Measurements from ENCODE around the gene KRT82.

Gene KRT82

DNA sequence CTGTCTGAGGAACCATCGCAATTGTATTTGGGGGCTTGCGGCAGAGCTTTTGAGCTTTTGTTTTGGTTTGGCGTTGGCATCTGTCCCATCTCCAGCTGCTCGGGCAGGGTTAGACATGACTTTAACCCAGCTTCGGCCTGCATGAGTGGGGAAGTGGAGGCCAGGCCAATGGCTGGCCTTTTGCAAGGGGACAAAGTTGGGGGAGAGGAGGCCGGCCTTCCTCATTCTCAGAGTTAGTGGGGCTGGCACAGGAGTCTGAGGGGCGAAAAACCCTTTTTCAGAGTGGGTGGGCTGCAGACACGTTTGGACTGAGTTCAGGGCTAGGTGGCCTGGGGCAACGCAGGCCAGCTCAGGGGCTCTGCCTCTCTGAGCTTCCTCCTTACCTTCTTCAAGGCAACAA, 5.2 kb downstream of the KRT82 start:
- TF ChIP-seq, protein P1, sequence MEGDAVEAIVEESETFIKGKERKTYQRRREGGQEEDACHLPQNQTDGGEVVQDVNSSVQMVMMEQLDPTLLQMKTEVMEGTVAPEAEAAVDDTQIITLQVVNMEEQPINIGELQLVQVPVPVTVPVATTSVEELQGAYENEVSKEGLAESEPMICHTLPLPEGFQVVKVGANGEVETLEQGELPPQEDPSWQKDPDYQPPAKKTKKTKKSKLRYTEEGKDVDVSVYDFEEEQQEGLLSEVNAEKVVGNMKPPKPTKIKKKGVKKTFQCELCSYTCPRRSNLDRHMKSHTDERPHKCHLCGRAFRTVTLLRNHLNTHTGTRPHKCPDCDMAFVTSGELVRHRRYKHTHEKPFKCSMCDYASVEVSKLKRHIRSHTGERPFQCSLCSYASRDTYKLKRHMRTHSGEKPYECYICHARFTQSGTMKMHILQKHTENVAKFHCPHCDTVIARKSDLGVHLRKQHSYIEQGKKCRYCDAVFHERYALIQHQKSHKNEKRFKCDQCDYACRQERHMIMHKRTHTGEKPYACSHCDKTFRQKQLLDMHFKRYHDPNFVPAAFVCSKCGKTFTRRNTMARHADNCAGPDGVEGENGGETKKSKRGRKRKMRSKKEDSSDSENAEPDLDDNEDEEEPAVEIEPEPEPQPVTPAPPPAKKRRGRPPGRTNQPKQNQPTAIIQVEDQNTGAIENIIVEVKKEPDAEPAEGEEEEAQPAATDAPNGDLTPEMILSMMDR (IDR thresholded peaks at IDR 0.05; ENCODE audit: extremely low read depth, missing control alignments): no peak

GRCh38 chr12:52399756-52400155, 6.4 kb downstream of the KRT82 start:
- TF ChIP-seq, protein P1 (IDR thresholded peaks at IDR 0.05; ENCODE audit: extremely low read depth, missing control alignments): no peak
- no peak for DNase-seq (ENCODE audit: low spot score)

More for the DNA sequence above, 5.2 kb downstream of the KRT82 start:
- DNase-seq (ENCODE audit: low spot score): no peak

DNA sequence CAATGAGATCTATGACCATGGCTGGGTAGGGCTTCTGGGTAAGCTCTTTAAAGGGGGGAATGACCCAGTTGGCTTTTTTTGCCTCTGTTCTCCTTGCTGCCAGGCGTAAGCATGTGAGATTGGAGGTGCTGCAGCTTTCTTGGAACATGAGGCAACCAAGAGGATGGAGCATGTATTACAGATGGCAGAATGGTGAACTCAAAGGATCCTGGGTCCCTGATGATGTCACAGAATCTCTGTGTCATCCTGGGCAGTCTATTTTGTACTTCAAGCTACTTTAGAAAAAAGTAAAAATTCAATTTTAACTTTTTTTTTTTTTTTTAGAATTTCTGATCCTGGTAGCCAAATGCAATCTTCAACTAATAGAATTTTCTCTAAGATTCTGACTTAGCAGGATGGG, 8.0 kb downstream of the KRT82 start:
- no peak for DNase-seq (ENCODE audit: low spot score)
- TF ChIP-seq, protein P1 (IDR thresholded peaks at IDR 0.05; ENCODE audit: extremely low read depth, missing control alignments): no peak

DNA sequence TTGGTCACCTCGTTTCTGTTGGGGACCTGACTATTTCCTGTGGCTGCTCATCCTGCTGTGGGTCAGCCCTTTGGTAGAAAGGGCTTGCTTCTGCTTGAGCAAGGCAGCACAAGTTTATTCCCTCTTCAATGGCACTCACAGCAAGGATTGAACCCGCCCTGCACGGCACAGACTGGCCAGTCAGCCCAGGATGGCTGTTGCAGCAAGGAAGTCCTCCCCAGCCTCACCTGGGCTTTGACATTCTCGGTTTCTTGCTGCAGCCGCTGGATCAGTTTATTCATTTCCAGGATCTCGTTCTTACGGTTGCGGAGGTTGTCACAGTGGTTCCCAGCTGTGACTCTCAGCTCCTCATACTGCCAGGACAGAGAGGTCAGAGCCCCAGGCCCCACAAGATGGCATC, 9.5 kb downstream of the KRT82 start:
- DNase-seq (ENCODE audit: low spot score): no peak
- TF ChIP-seq, protein P1 (IDR thresholded peaks at IDR 0.05; ENCODE audit: extremely low read depth, missing control alignments): no peak

DNA sequence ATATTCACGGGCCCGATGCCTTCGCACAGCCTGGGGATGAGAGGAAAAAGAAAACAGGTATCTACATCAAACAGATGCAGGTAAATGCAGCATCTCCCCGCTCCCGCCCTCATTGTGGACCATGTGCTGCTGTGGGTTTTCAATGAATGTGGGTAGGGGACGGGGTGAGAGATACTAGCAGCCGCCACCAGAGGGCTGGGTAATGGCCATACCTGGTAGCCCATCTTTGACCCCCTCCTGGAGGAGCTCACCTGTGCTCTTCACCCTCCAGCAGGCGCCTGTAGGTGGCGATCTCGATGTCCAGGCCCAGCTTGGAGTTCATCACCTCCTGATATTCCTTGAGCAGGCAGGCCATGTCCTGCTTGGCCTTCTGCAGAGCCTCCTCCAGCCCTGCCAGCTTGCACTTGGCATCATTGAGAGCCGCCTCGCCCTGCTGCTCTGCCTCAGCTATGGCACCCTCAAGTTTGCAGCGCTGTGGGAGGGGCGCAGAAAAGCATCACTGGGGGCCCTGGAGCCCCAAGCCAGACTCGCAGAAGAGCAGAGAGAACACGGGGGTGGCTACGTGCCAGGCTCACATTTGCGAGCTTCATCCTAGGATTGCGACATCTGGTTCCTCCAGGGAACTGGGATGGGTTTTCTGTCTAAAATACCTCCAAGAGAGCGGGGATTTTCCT, 10.2 kb downstream of the KRT82 start:
- TF ChIP-seq, protein P1 (IDR thresholded peaks at IDR 0.05; ENCODE audit: extremely low read depth, missing control alignments): no peak
- no peak for DNase-seq (ENCODE audit: low spot score)

DNA sequence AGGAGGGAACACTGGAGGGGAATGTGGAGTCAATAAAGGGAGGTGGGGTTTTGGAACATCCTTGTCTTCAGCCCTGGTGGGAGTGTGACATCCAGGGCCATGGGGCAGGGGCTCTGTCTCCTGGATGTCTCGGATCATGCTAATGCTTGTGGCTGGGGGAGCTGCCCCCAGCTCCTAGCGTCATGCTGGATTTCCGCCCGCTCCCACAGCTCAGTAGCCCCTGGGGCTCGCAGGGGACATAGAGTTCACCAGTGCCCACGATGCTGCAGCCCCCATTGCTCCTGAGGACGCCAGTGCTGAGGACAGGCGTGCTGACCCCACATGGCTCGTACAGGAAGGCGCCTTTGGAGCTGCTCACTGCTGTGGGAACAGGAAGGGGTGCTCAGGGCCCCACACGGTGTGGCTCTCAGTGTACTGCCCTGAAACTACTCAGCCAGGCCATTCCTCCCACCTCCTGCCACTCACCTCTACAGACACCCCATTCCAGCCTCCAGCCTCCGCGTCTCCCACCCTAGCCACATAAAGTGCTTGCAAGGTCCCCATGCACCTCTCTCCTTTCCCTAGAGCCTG, 11.2 kb downstream of the KRT82 start:
- TF ChIP-seq, protein P1 (IDR thresholded peaks at IDR 0.05; ENCODE audit: extremely low read depth, missing control alignments): no peak

GRCh38 chr12:52392465-52393007, 13.6 kb downstream of the KRT82 start:
- DNase-seq (ENCODE audit: low spot score): no peak
- TF ChIP-seq, protein P1 (IDR thresholded peaks at IDR 0.05; ENCODE audit: extremely low read depth, missing control alignments): no peak

More for the DNA sequence above, 11.2 kb downstream of the KRT82 start:
- DNase-seq (ENCODE audit: low spot score): no peak
